GM12878 (cell line): ENCODE results near the gene MAPKAP1. TPM values are rescaled to one million over a fixed set of nuclear protein-coding genes. Genes with fewer than 3 reads are reported as not detected.

Source experiments
- ATAC-seq: fragments of 200-7000 bp; cut with Tn5 transposase; 3 replicates; pipeline ENCODE4 v1.9.1; 2020; ENCODE audit warnings: mild to moderate bottlenecking, moderate library complexity
- BruUV-seq: library from RNA; stranded (reverse); fragments of 400-500 nt; replicated peaks from 2 replicates; lab custom pipeline; 2021; lab: Mats Ljungman, UMichigan
- CTCF ChIA-PET: fragments of 300-600 bp; sonication (Branson Sonifier 250); formaldehyde crosslinking; extraction: SDS; loops from one replicate; lab custom pipeline; 2021; ENCODE audit warnings: inconsistent platforms; lab: Yijun Ruan, JAX
- POLR2A ChIA-PET: fragments of 350-600 bp; formaldehyde crosslinking; extraction: SDS; loops from one replicate; lab custom pipeline; 2021; ENCODE audit warnings: inconsistent platforms; lab: Charles Lee
- RAD21 ChIA-PET: fragments of 300-600 bp; sonication (Branson Sonifier 250); formaldehyde crosslinking; loops from one replicate; lab custom pipeline; 2023; ENCODE audit warnings: antibody characterized with exemption; ENCODE audit not compliant: unreplicated experiment; lab: Charles Lee
- SMC1A ChIA-PET: fragments of 300-600 bp; sonication (Branson Sonifier 250); formaldehyde crosslinking; loops from one replicate; lab custom pipeline; 2023; ENCODE audit not compliant: unreplicated experiment, uncharacterized antibody; lab: Charles Lee
- DNase-seq: peaks from one replicate; pipeline ENCODE4 v3.0.0-alpha.2; 2011; ENCODE audit warnings: low read depth, low spot score
- FAIRE-seq: peaks from 3 replicates; lab custom pipeline; 2011; peaks lifted over from hg19 to GRCh38; lab: Jason Lieb, UNC
- H2AFZ ChIP-seq: 2 replicates; pipeline ENCODE4 v1.6.0; 2011; ENCODE audit warnings: low read depth, low read length, control low read depth; ENCODE audit not compliant: control insufficient read depth
- H3K27ac ChIP-seq: 2 replicates; pipeline ENCODE4 v1.5.1; 2011; ENCODE audit warnings: control low read depth; ENCODE audit not compliant: control insufficient read depth, insufficient read depth
- H3K27me3 ChIP-seq, 2 experiments: replicated peaks in 1 of 2; 2 replicates each; pipeline versions ENCODE4 v1.6.0 to v1.6.1; 2011; ENCODE audit warnings: low read length in 1 of 2; ENCODE audit not compliant: control insufficient read depth in 2 of 2, insufficient read depth in 2 of 2
- H3K36me3 ChIP-seq, 2 experiments: 2 replicates each; pipeline ENCODE4 v1.5.1; 2011; ENCODE audit warnings: low read length in 1 of 2; ENCODE audit not compliant: control insufficient read depth in 2 of 2, insufficient read depth in 2 of 2
- H3K4me1 ChIP-seq: 2 replicates; pipeline ENCODE4 v1.6.1; 2011; ENCODE audit warnings: mild to moderate bottlenecking, low read length, moderate library complexity, mixed read lengths; ENCODE audit not compliant: control insufficient read depth, insufficient read depth
- H3K4me2 ChIP-seq: 2 replicates; pipeline ENCODE4 v1.6.0; 2011; ENCODE audit warnings: control low read depth; ENCODE audit not compliant: control insufficient read depth, insufficient read depth
- H3K4me3 ChIP-seq: fragments of 200-600 bp; sonication (generic); 2 replicates; pipeline ENCODE4 v1.5.1; 2016
- H3K79me2 ChIP-seq: 2 replicates; pipeline ENCODE4 v1.6.0; 2011; ENCODE audit warnings: low read length; ENCODE audit not compliant: control insufficient read depth, insufficient read depth
- H3K9ac ChIP-seq: 2 replicates; pipeline ENCODE4 v1.8.0; 2011; ENCODE audit warnings: low read length, control low read depth, mixed read lengths; ENCODE audit not compliant: control insufficient read depth, insufficient read depth
- H3K9me3 ChIP-seq: replicated peaks from 3 replicates; pipeline ENCODE4 v1.5.1; 2011; ENCODE audit warnings: mild to moderate bottlenecking, low read length; ENCODE audit not compliant: control insufficient read depth, insufficient read depth
- H4K20me1 ChIP-seq: 2 replicates; pipeline ENCODE4 v1.6.0; 2011; ENCODE audit not compliant: control insufficient read depth, insufficient read depth
- ATF2 ChIP-seq: IDR thresholded peaks from 2 replicates; pipeline ENCODE4 v1.6.1; 2012; ENCODE audit warnings: low read length, inconsistent platforms
- GABPA ChIP-seq: IDR thresholded peaks from 2 replicates; pipeline ENCODE4 v1.6.1; 2014; ENCODE audit warnings: antibody characterized with exemption, low read depth, mild to moderate bottlenecking, inconsistent platforms
- IKZF1 ChIP-seq: fragments of 450-650 bp; conservative IDR thresholded peaks from 2 replicates; pipeline ENCODE4 v1.6.1; 2017; ENCODE audit warnings: antibody characterized with exemption, mild to moderate bottlenecking
- ZNF622 ChIP-seq: fragments of 450-650 bp; IDR thresholded peaks from 2 replicates; pipeline ENCODE4 v1.6.1; 2017; ENCODE audit warnings: mild to moderate bottlenecking, inconsistent platforms
- WGBS: methylation state at CpG from one replicate; pipeline ENCODE4 v1.1.6; 2016; ENCODE audit warnings: low lambda C conversion rate; ENCODE audit not compliant: insufficient replicate concordance, insufficient coverage; ENCODE audit errors: missing lambda C conversion rate; 5-methylcytosine and 5-hydroxymethylcytosine counted together
- in situ Hi-C: fragments of 300-500 bp; cut with MboI; formaldehyde crosslinking; loops from 9 replicates; pipeline ENCODE4 v1.14.3; 2018; ENCODE audit warnings: mixed read lengths
- intact Hi-C: fragments of 100-400 bp; cut with micrococcal nuclease; formaldehyde crosslinking; loops from one replicate; pipeline ENCODE4 v1.14.2; 2022; ENCODE audit not compliant: unreplicated experiment
- polyA plus RNA-seq, 11 experiments: library from polyadenylated mRNA; depleted of rRNA in 4 of 11; unstranded in 6 of 11; stranded (reverse) in 5 of 11; fragments of >200 nt; fragmentation: Nextera tagmentation in 4 of 11; fragmentation: Illumina TruSeq in 1 of 11; extraction: Ambion mirVana in 4 of 11; extraction: Trizol in 1 of 11; gene quantifications; 1 replicate in 1 of 11; 2 replicates in 10 of 11; pipeline versions ENCODE4 v1.2.1 to v1.2.3, GENCODE V29; 2011 to 2016; ENCODE audit warnings: inconsistent platforms in 2 of 11, missing spikeins in 2 of 11, low read depth in 1 of 11
- total RNA-seq, 4 experiments: library from RNA; depleted of rRNA in 3 of 4; stranded (reverse); fragments of >200 nt in 3 of 4; fragmentation: Illumina TruSeq in 1 of 4; extraction: Trizol in 1 of 4; gene quantifications; 2 replicates each; pipeline versions ENCODE4 v1.2.1 to v1.2.3, GENCODE V29; 2013 to 2021
- TF ChIP-seq, protein P1 (sequence below): IDR thresholded peaks from 2 replicates; pipeline ENCODE4 v1.6.1; 2011; ENCODE audit warnings: low read depth, mild to moderate bottlenecking, low read length, moderate library complexity, borderline replicate concordance; ENCODE audit errors: extremely low read depth

MAPKAP1 gene
- total and polyA plus RNA-seq, 10 of the 15 experiments (the other 5 are each of a cell fraction or from before 2014, with no cell fraction given) = 5.1 to 188 (median 105) TPM

DNA sequence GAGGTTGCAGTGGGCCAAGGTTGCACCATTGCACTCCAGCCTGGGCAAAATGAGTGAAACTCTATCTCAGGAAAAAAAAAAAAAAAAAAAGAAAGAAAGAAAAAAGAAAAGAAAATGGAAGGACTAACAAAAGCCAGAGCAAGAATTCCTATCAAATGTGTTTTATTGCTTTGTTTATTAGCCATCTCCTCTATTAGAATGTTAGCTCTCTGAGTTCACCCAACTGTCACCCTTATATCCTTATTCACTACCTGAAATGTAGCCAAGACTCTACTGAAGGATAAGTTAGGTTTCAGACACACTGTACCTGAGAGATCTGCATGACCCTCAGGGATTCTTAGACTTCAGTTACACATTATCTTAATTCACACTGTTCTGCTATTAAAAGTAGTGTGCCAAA, 177.9 kb downstream of the MAPKAP1 start (continued):
- no peak for TF ChIP-seq GABPA
- no peak for TF ChIP-seq ZNF622
- TF ChIP-seq, all 136 proteins: peak for 0

DNA sequence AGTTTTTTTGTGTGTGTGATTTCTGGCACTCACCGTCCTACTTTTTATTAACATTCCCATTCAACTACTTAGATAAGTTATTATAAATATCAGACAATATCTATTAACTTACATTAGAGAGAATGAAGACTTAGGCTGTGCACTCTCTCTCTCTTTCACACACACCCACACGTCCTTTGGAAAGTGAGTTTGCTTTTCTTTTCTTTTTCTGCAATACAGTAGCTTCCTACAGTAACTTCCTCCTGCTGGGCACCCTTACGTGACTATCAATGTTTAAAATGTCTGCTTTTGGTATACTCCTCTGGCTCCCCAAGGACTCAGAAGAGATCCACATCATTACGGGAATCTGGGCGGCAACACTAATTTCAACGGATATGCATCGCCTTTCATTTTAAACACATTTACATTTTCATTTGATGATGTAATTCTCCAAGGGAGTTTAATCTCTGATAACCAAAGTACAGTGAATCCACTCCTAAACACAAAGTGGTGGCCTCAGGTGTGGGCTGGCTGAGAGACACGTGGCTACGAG, 179.5 kb downstream of the MAPKAP1 start:
- Histone ChIP-seq H3K9ac (no peak overlapping the region), H4K20me1 (no peaks in the 10 kb centered on the region), H3K4me1 (peaks cover 30% of the 10 kb centered on the region), H3K4me2 (peak overlapping the region; percentile 49; the same call in 1 of the 2 replicates), H2AFZ (no peak overlapping the region), H3K27me3 (no peaks in the 10 kb centered on the region), H3K9me3 (no peaks in the 10 kb centered on the region), H3K27ac (peak overlapping the region; percentile 38), H3K36me3 (peaks cover 5 to 6% of the 10 kb centered on the region in 2 experiments; a peak in 3 of 4 replicates), H3K79me2 (peaks cover 3% of the 10 kb centered on the region), H3K4me3 (no peak overlapping the region)
- ATAC-seq (no peak), DNase-seq (no peak), FAIRE-seq (no peak)
- WGBS = 56% methylated on average over 9 of the region's 9 CpGs
- no TSS peak for BruUV-seq
- intact Hi-C loops = no loop called here
- in situ Hi-C loops = no loop called here
- ChIA-PET RAD21 (no interaction called here), CTCF (interaction anchor here (0.9 to 6.5 kb wide), 2 partner anchors 14 to 31 kb away, joined by 3 to 45 read pairs; no protein-coding TSS in a partner anchor), POLR2A (no interaction called here), SMC1A (interaction anchor here (0.6 to 13.5 kb wide), 3 partner anchors 13 to 883 kb away, joined by 3 to 88 read pairs (median 3); no protein-coding TSS in a partner anchor)
- TF ChIP-seq ATF2 (0 out of 2 replicates have a peak, but pooled peaks have one; percentile 17), IKZF1 (no peak)
- TF ChIP-seq, protein P1, sequence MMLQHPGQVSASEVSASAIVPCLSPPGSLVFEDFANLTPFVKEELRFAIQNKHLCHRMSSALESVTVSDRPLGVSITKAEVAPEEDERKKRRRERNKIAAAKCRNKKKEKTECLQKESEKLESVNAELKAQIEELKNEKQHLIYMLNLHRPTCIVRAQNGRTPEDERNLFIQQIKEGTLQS = no peak
